ENCODE measurements around the gene KRT40.

KRT40 gene

GRCh38 chr17:40995116-40995515, 11.0 kb upstream of the KRT40 start:
- DNase-seq: no peak

GRCh38 chr17:40993839-40994238, 9.7 kb upstream of the KRT40 start, which contains the start of gene KRTAP3-3:
Gene KRTAP3-3 (minus strand): TSS chr17:40994164. CDS start chr17:40994097, 67 bp downstream.
- DNase-seq: no peak

- no peak for DNase-seq
Observed at GRCh38 chr17:40993084-40993483, 9.0 kb upstream of the KRT40 start.

GRCh38 chr17:40992666-40993065, 8.5 kb upstream of the KRT40 start:
- no peak for DNase-seq

- DNase-seq: no peak
Observed at GRCh38 chr17:40986920-40987319, 2.8 kb upstream of the KRT40 start.

- DNase-seq: no peak
Observed at GRCh38 chr17:40981115-40981514, 3.0 kb downstream of the KRT40 start.

- no peak for DNase-seq
Observed at GRCh38 chr17:40980596-40980995, 3.5 kb downstream of the KRT40 start.

- DNase-seq: no peak
Observed at GRCh38 chr17:40980117-40980516, 4.0 kb downstream of the KRT40 start.

GRCh38 chr17:40978575-40979151, 5.5 kb downstream of the KRT40 start:
- no peak for DNase-seq

GRCh38 chr17:40975516-40975915, 8.6 kb downstream of the KRT40 start:
- DNase-seq: no peak

- no peak for DNase-seq
Observed at GRCh38 chr17:40974366-40974765, 9.8 kb downstream of the KRT40 start.

GRCh38 chr17:40967582-40967981, 16.5 kb downstream of the KRT40 start:
- no peak for DNase-seq

- DNase-seq: no peak
Observed at GRCh38 chr17:40966848-40967247, 17.3 kb downstream of the KRT40 start, which contains the start of gene KRT39. Gene KRT39 (minus strand): TSS chr17:40966948. CDS start chr17:40966856, 92 bp downstream.

GRCh38 chr17:40963838-40964237, 20.3 kb downstream of the KRT40 start:
- no peak for DNase-seq

GRCh38 chr17:40962059-40962561, 22.0 kb downstream of the KRT40 start:
- DNase-seq: no peak

- DNase-seq: no peak
Observed at GRCh38 chr17:40961591-40961990, 22.5 kb downstream of the KRT40 start.

GRCh38 chr17:40960144-40960543, 24.0 kb downstream of the KRT40 start:
- no peak for DNase-seq

GRCh38 chr17:40958086-40958953, 25.8 kb downstream of the KRT40 start:
- no peak for DNase-seq

- DNase-seq: no peak
Observed at GRCh38 chr17:40956401-40957254, 27.5 kb downstream of the KRT40 start.

GRCh38 chr17:40953881-40954280, 30.2 kb downstream of the KRT40 start:
- DNase-seq: no peak

- DNase-seq: no peak
Observed at GRCh38 chr17:40952661-40953060, 31.5 kb downstream of the KRT40 start.

GRCh38 chr17:40952154-40952553, 32.0 kb downstream of the KRT40 start:
- DNase-seq: no peak
